Natural killer cell (primary cell): ENCODE results near the gene PIAS4. TPM values are rescaled to one million over a fixed set of nuclear protein-coding genes. Genes with fewer than 3 reads are reported as not detected.

Source experiments
- ATAC-seq, 3 donors: fragments of 150-1000 bp in 2 of 3; fragments of 200-7000 bp in 1 of 3; cut with Tn5 transposase; 1 replicate in 1 of 3; 2 replicates in 2 of 3; pipeline ENCODE4 v1.10.0; 2021; ENCODE audit warnings: mild to moderate bottlenecking in 2 of 3, moderate library complexity in 2 of 3
- DNase-seq, 2 donors: peaks; one replicate each; pipeline versions ENCODE4 v3.0.0 to v3.0.0-alpha.2; 2013 to 2021; ENCODE audit warnings: mixed read lengths in 1 of 2
- H3K27ac ChIP-seq: one replicate; pipeline ENCODE4 v1.5.1; 2013; ENCODE audit warnings: mild to moderate bottlenecking, low read length
- H3K27me3 ChIP-seq: one replicate; pipeline ENCODE4 v1.6.1; 2013; ENCODE audit warnings: low read length; ENCODE audit not compliant: control insufficient read depth, insufficient read depth
- H3K36me3 ChIP-seq: one replicate; pipeline ENCODE4 v1.6.1; 2013; ENCODE audit warnings: low read length; ENCODE audit not compliant: control insufficient read depth, insufficient read depth
- H3K4me1 ChIP-seq: one replicate; pipeline ENCODE4 v1.6.1; 2013; ENCODE audit warnings: low read length; ENCODE audit not compliant: control insufficient read depth, insufficient read depth
- H3K4me3 ChIP-seq: one replicate; pipeline ENCODE4 v1.5.1; 2013; ENCODE audit warnings: low read length
- H3K9me3 ChIP-seq: one replicate; pipeline ENCODE4 v1.6.1; 2013; ENCODE audit warnings: low read length; ENCODE audit not compliant: control insufficient read depth, insufficient read depth
- H3K27ac Mint-ChIP-seq, 2 donors: one replicate each; pipeline ENCODE4 v1.8.0; 2022; ENCODE audit warnings: mild to moderate bottlenecking in 2 of 2, mixed read lengths in 2 of 2, moderate library complexity in 1 of 2
- H3K27me3 Mint-ChIP-seq, 2 donors: one replicate each; pipeline ENCODE4 v1.8.0; 2022; ENCODE audit warnings: low read depth in 2 of 2, mixed read lengths in 2 of 2
- H3K36me3 Mint-ChIP-seq: one replicate; pipeline ENCODE4 v1.8.0; 2022; ENCODE audit warnings: mixed read lengths
- H3K4me1 Mint-ChIP-seq, 2 donors: one replicate each; pipeline ENCODE4 v1.8.0; 2022; ENCODE audit warnings: mixed read lengths in 2 of 2
- H3K4me3 Mint-ChIP-seq: one replicate; pipeline ENCODE4 v1.8.0; 2022; ENCODE audit warnings: mild to moderate bottlenecking, moderate library complexity, mixed read lengths
- H3K9me3 Mint-ChIP-seq, 2 donors: one replicate each; pipeline ENCODE4 v1.8.0; 2022; ENCODE audit warnings: mixed read lengths in 2 of 2
- WGBS: methylation state at CpG from one replicate; pipeline ENCODE4 v1.1.7; 2013; ENCODE audit warnings: missing lambda C conversion rate; ENCODE audit not compliant: insufficient coverage; 5-methylcytosine and 5-hydroxymethylcytosine counted together
- intact Hi-C: fragments of 100-400 bp; cut with micrococcal nuclease; formaldehyde crosslinking; loops from one replicate; pipeline ENCODE4 v1.14.2; 2022
- total RNA-seq, 4 donors: library from RNA; stranded (reverse); fragments of 120-200 nt in 1 of 4; gene quantifications; one replicate each; pipeline versions ENCODE4 v1.2.3 to v1.2.4, GENCODE V29; 2013 to 2022
- TF ChIP-seq, protein P1 (sequence below): fragments of 200-600 bp; IDR thresholded peaks from one replicate; pipeline ENCODE4 v1.8.0; 2022; ENCODE audit warnings: antibody characterized with exemption

Gene PIAS4, protein sequence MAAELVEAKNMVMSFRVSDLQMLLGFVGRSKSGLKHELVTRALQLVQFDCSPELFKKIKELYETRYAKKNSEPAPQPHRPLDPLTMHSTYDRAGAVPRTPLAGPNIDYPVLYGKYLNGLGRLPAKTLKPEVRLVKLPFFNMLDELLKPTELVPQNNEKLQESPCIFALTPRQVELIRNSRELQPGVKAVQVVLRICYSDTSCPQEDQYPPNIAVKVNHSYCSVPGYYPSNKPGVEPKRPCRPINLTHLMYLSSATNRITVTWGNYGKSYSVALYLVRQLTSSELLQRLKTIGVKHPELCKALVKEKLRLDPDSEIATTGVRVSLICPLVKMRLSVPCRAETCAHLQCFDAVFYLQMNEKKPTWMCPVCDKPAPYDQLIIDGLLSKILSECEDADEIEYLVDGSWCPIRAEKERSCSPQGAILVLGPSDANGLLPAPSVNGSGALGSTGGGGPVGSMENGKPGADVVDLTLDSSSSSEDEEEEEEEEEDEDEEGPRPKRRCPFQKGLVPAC
- 10 to 100 TPM; 25.4 to 39.4 (median 26.8) TPM for total RNA-seq
- total RNA-seq (2013): 21.5 TPM

DNA sequence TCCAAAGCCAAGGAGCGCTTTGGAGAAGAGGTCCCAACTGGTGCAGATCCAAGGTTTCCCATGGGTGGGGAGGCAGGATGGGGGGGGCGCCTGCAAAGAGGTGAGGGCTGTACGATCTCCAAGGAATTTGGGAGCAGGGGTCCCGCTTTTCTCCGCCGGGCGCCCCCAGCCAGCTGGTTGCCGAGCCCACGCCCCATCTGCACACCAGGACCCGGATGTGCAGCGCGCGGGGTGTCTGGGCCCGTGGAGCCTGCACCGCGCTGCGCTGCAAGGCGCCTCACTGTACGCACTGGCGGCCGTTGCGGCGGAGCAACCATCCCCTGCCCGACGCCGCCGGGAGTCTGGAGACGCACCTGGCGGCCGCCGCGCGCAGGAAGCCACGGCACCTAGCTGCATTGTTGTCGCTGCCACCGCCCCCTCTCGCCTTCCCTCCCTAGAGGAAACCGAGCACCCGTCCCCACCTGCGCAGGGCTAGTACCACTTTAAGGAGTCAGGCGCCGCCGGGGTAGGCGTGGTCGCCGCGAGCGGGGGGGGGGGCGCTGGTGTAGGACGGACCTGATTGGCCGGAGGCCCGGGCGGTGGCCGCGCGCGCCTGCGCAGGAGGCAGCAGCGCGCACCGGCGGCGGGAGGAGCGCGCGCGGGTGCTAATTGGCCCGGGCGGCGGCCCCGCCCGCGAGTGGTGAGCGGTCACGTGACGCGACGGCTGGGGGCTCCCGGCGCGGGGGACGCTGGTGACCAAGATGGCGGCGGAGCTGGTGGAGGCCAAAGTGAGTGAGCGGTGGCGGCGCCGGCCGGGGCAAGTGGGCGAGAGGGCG is at the start of gene PIAS4:
PIAS4 (plus strand) TSS at position 716 of the 815 bp plus-strand sequence; CDS start at position 741, 25 bp downstream.
- Histone ChIP-seq H3K4me3 (peak within 1 kb of the TSS; percentile 75), H3K9me3 (no peaks in the 10 kb centered on the region), H3K27me3 (no peaks in the 10 kb centered on the region), H3K4me1 (peaks cover 44% of the 10 kb centered on the region), H3K27ac (peak within 1 kb of the TSS; percentile 49), H3K36me3 (peaks cover 8% of the 10 kb centered on the region)
- Mint-ChIP-seq H3K36me3 (no peaks in the 10 kb centered on the region), H3K27me3 (no peaks in the 10 kb centered on the region), H3K4me3 (peak within 1 kb of the TSS; percentile 92), H3K9me3 (no peaks in the 10 kb centered on the region), H3K4me1 (peaks cover 13 to 28% of the 10 kb centered on the region in 2 donors), H3K27ac (peak within 1 kb of the TSS; percentile 79 to 88)
- under 1% methylated on average over 91 of the region's 91 CpGs for WGBS
- ATAC-seq (peak; percentile 88 to 96 (median 88)), DNase-seq (peak; percentile 93 to 98)
- TF ChIP-seq, protein P1, sequence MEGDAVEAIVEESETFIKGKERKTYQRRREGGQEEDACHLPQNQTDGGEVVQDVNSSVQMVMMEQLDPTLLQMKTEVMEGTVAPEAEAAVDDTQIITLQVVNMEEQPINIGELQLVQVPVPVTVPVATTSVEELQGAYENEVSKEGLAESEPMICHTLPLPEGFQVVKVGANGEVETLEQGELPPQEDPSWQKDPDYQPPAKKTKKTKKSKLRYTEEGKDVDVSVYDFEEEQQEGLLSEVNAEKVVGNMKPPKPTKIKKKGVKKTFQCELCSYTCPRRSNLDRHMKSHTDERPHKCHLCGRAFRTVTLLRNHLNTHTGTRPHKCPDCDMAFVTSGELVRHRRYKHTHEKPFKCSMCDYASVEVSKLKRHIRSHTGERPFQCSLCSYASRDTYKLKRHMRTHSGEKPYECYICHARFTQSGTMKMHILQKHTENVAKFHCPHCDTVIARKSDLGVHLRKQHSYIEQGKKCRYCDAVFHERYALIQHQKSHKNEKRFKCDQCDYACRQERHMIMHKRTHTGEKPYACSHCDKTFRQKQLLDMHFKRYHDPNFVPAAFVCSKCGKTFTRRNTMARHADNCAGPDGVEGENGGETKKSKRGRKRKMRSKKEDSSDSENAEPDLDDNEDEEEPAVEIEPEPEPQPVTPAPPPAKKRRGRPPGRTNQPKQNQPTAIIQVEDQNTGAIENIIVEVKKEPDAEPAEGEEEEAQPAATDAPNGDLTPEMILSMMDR: no peak
- intact Hi-C loops: loop anchor here (2.0 kb wide), 1 partner anchor 16 kb away; no protein-coding TSS in a partner anchor

DNA sequence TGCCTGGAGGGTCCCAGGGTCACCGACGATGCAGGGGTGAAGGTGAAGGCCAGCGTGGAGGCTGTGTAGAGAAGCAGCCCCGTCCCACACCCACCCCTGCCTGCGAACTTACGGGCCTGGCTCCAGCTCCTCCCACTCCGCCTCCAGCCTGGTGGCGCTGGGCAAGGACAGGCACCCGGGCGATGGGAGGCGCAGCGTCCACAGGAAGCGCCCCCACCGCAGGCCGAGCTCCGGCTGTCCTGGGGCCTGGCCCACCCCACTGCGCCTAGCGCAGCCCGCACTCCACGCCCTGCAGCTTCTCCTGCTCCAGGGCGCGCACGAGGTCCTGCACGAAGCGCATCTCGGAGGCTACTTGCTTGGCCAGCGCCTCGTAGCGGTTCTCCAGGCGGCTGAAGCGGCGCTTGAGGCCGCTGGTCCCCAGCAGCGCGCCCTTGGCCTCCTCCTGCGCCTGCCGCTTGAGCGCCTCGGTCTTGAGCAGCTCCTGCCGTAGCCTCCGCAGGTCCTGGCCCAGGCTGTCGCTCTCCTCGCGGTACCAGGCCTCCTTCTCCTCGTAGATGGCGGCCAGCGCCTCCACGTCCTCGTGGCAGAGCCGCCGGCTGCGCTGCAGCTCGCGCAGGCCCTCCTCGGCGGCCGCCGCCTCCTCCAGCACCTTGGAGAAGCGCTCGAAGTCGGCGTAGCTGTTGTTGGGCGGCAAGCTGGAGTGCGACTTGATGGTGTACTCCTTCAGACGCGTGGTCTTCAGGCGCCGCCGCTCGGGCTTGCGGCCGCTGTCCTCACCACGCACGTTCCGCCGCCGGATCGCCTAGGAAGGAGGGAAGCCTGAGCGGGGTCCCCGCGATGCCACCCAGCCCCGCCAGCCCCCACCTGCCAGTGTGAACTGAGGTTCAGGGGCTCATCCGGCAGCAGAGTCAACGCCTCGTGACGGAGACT is 48.4 kb upstream of the PIAS4 start:
- no peaks in the 10 kb centered on the region for H3K4me1 ChIP-seq
- intact Hi-C loops: loop anchor here (10.0 kb wide), 1 partner anchor 1646 kb away; no protein-coding TSS in a partner anchor
- DNase-seq (no peak), ATAC-seq (no peak)
- H3K9me3 Mint-ChIP-seq: no peaks in the 10 kb centered on the region
- no peak overlapping the region for H3K4me3 Mint-ChIP-seq
- no peak overlapping the region for H3K27ac Mint-ChIP-seq
- H3K9me3 ChIP-seq: no peaks in the 10 kb centered on the region
- TF ChIP-seq, protein P1: no peak
- no peak overlapping the region for H3K27ac ChIP-seq
- no peaks in the 10 kb centered on the region for H3K36me3 Mint-ChIP-seq
- no peak overlapping the region for H3K4me3 ChIP-seq
- H3K27me3 ChIP-seq: no peaks in the 10 kb centered on the region
- H3K36me3 ChIP-seq: peaks cover 49% of the 10 kb centered on the region
- H3K27me3 Mint-ChIP-seq: no peaks in the 10 kb centered on the region
- no peaks in the 10 kb centered on the region for H3K4me1 Mint-ChIP-seq
- WGBS: 97% methylated on average over 86 of the region's 86 CpGs

DNA sequence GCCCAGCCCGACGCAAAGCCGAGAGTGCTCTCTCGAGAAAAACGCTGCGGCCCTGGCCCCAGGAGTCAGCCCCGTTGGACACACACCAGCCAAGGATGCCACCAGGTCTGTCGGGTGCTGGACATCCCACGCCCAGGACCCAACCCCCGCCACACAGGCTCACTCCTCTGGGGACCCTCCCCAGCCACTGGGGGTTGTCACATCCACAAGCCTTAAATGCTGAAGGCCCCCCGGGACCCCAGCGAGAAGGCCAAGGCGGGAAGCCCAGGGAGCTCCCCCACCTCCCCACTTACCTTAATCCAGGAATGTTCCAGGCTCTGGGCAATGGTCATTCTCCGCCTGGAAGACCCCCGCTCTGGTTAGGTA is 47.8 kb upstream of the PIAS4 start:
- TF ChIP-seq, protein P1: no peak
- Histone ChIP-seq H3K36me3 (peaks cover 52% of the 10 kb centered on the region), H3K4me3 (no peak overlapping the region), H3K4me1 (no peaks in the 10 kb centered on the region), H3K27me3 (no peaks in the 10 kb centered on the region), H3K9me3 (no peaks in the 10 kb centered on the region), H3K27ac (no peak overlapping the region)
- H3K36me3 Mint-ChIP-seq: no peaks in the 10 kb centered on the region
- H3K9me3 Mint-ChIP-seq: no peaks in the 10 kb centered on the region
- intact Hi-C loops: loop anchor here (10.0 kb wide), 1 partner anchor 1645 kb away; no protein-coding TSS in a partner anchor
- H3K4me3 Mint-ChIP-seq: no peak overlapping the region
- H3K4me1 Mint-ChIP-seq: no peaks in the 10 kb centered on the region
- no peaks in the 10 kb centered on the region for H3K27me3 Mint-ChIP-seq
- 98% methylated on average over 15 of the region's 15 CpGs for WGBS
- no peak overlapping the region for H3K27ac Mint-ChIP-seq
- DNase-seq (no peak), ATAC-seq (no peak)
